A204.1 (cell line): ENCODE results near the gene GABPB1.

Experiments used
- FAIRE-seq: peaks from 2 replicates; lab custom pipeline; 2012; peaks lifted over from hg19 to GRCh38; lab: Jason Lieb, UNC

Gene GABPB1

GRCh38 chr15:50241684-50242450 is 113.1 kb downstream of the GABPB1 start:
- FAIRE-seq: no peak

- FAIRE-seq: no peak
Measured at GRCh38 chr15:50238255-50238654, 116.7 kb downstream of the GABPB1 start.

GRCh38 chr15:50236433-50236832 is 118.6 kb downstream of the GABPB1 start:
- no peak for FAIRE-seq

- no peak for FAIRE-seq
Measured at GRCh38 chr15:50235794-50236193, 119.2 kb downstream of the GABPB1 start.

- FAIRE-seq: no peak
Measured at GRCh38 chr15:50234764-50235163, 120.2 kb downstream of the GABPB1 start.

GRCh38 chr15:50233192-50233736 is 121.7 kb downstream of the GABPB1 start:
- no peak for FAIRE-seq

GRCh38 chr15:50232791-50233190 is 122.2 kb downstream of the GABPB1 start:
- no peak for FAIRE-seq

GRCh38 chr15:50231761-50232160 is 123.2 kb downstream of the GABPB1 start:
- no peak for FAIRE-seq

- FAIRE-seq: no peak
Measured at GRCh38 chr15:50229336-50229735, 125.7 kb downstream of the GABPB1 start.

- FAIRE-seq: no peak
Measured at GRCh38 chr15:50228866-50229265, 126.1 kb downstream of the GABPB1 start.

- no peak for FAIRE-seq
Measured at GRCh38 chr15:50227076-50227475, 127.9 kb downstream of the GABPB1 start.

GRCh38 chr15:50225938-50226337 is 129.1 kb downstream of the GABPB1 start:
- no peak for FAIRE-seq
